ENCODE data around the gene RAB31. TPM values are rescaled to one million over a fixed set of nuclear protein-coding genes. Genes with fewer than 3 reads are reported as not detected.

Gene RAB31
- total RNA-seq, 2 donors from 2014 or later, result 4.7 to 16.0 TPM

DNA sequence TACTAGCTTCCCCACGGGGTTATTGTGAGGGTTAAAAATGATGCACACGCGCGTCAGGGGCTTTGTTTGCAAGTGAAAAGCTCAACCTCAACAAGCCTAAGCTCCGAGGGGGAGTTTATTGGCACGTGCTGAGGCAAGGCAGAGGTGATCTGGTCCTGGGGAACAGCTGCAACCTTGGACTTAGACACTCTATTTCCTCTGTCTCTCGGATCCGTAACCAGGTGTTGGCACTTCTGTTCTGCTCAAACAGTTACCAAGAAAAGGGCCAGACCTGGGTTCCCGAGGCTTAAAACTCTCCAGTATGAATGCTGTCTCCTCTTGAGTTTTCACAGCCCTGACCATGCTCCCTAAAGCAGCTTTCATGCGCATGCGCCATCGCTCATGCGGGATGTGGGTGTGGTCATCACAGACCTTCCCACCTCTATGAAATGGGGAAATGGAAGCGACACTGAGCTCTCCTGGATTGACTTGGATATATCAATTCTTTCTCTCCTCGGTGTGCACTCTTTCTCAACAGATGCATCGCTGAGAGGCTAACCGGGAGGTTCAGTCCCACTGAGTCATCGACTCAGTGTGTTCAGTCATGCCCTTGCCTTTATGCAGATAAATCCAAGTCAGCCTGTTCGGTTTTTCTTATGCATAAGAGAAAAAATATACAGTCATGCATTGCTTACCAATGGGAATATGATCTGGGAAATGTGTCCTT, 19.9 kb upstream of the RAB31 start:
- intact Hi-C loops (cut with DNase I), result no loop called here
- DNase-seq, result no peak
- TF ChIP-seq, protein P1, sequence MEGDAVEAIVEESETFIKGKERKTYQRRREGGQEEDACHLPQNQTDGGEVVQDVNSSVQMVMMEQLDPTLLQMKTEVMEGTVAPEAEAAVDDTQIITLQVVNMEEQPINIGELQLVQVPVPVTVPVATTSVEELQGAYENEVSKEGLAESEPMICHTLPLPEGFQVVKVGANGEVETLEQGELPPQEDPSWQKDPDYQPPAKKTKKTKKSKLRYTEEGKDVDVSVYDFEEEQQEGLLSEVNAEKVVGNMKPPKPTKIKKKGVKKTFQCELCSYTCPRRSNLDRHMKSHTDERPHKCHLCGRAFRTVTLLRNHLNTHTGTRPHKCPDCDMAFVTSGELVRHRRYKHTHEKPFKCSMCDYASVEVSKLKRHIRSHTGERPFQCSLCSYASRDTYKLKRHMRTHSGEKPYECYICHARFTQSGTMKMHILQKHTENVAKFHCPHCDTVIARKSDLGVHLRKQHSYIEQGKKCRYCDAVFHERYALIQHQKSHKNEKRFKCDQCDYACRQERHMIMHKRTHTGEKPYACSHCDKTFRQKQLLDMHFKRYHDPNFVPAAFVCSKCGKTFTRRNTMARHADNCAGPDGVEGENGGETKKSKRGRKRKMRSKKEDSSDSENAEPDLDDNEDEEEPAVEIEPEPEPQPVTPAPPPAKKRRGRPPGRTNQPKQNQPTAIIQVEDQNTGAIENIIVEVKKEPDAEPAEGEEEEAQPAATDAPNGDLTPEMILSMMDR (IDR thresholded peaks at IDR 0.05), result no peak
- H3K27me3 ChIP-seq, result no peaks in the 10 kb centered on the region
- H3K4me1 ChIP-seq, result no peaks in the 10 kb centered on the region
- no peak overlapping the region for H3K4me3 ChIP-seq
- H3K9me3 ChIP-seq, result no peaks in the 10 kb centered on the region
- H3K36me3 ChIP-seq, result no peaks in the 10 kb centered on the region
- H3K27ac ChIP-seq, result no peak overlapping the region
- no peak overlapping the region for H3K9ac ChIP-seq (ENCODE audit: low read depth in 2 of 2, low read length in 2 of 2)

DNA sequence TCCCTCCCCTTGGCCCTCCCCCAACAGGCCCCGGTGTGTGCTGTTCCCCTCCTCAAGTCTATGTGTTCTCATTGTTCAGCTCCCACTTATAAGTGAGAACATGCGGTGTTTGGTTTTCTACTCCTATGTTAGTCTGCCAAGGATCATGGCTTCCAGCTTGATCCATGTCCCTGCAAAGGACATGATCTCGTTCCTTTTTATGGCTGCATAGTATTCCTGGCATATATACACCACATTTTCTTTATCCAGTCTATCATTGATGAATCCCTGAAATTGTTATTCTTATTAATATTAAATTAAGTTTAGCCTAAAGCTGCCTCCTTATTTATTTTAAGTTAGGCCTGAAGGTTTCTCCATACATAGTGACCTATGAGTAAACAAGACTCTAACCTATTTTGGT, 18.8 kb upstream of the RAB31 start:
- intact Hi-C loops (cut with DNase I), result no loop called here
- no peaks in the 10 kb centered on the region for H3K36me3 ChIP-seq
- H3K9ac ChIP-seq (ENCODE audit: low read depth in 2 of 2, low read length in 2 of 2), result no peak overlapping the region
- no peak overlapping the region for H3K4me3 ChIP-seq
- no peaks in the 10 kb centered on the region for H3K4me1 ChIP-seq
- H3K27me3 ChIP-seq, result no peaks in the 10 kb centered on the region
- TF ChIP-seq, protein P1 (IDR thresholded peaks at IDR 0.05), result no peak
- H3K9me3 ChIP-seq, result no peaks in the 10 kb centered on the region
- no peak for DNase-seq
- no peak overlapping the region for H3K27ac ChIP-seq

DNA sequence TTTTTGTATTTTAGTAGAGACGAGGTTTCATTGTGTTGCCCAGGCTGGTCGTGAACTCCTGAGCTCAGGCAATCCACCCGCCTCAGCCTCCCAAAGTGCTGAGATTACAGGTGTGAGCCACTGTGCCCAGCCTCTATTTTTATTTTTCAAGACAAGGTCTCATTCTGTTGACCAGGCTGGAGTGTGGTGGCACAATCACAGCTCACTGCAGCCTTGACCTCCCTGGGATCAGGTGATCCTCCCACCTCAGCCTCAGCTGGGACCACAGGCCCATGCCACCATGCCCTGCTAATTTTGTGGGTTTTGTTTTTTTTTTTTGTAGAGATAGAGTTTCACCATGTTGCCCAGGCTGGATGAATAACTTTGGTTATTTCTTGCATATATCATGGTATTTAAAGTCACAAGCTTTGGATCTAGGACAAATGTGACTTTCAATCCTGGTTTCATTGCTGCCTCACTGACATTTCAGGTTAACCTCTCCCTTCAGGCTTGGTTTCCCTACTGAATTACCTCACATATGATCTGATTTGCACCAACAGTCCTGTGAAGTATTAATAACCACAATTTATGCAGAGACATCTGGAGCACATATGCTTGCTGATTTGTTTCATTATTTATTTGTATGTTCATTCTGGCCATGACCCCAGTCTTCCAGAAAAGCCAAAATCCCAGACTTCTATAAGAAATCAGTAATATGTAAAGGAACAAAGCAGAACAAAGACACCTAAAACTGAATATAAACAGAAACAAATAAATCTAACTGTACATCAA, 17.5 kb upstream of the RAB31 start:
- Histone ChIP-seq H3K9me3 (no peaks in the 10 kb centered on the region), H3K9ac (ENCODE audit: low read depth in 2 of 2, low read length in 2 of 2) (no peak overlapping the region), H3K4me3 (no peak overlapping the region), H3K27ac (no peak overlapping the region), H3K27me3 (no peaks in the 10 kb centered on the region), H3K36me3 (no peaks in the 10 kb centered on the region), H3K4me1 (no peaks in the 10 kb centered on the region)
- no peak for DNase-seq
- TF ChIP-seq, protein P1 (IDR thresholded peaks at IDR 0.05), result no peak
- intact Hi-C loops (cut with DNase I), result no loop called here

DNA sequence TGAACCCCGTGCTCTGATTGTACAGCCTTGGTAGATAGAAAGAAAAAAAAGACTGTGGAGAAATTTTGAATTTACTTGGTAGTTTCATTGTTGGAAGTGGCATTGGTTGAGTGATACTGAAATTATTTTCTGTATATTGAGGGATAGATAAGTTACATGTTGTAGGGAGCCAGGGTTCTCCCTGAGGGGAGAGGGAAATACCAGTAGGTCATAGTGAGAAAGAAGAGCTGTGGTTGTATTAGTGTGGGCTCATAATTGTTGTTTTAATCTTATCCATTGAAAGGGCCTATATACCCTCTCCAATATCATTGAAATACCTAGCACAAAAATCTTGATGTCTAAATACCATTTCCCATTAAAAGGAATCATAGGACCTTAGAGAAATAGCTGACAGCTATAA, 16.9 kb upstream of the RAB31 start:
- Histone ChIP-seq H3K36me3 (no peaks in the 10 kb centered on the region), H3K27me3 (no peaks in the 10 kb centered on the region), H3K27ac (no peak overlapping the region), H3K9ac (ENCODE audit: low read depth in 2 of 2, low read length in 2 of 2) (no peak overlapping the region), H3K4me1 (no peaks in the 10 kb centered on the region), H3K9me3 (no peaks in the 10 kb centered on the region), H3K4me3 (no peak overlapping the region)
- DNase-seq, result no peak
- TF ChIP-seq, protein P1 (IDR thresholded peaks at IDR 0.05), result no peak
- intact Hi-C loops (cut with DNase I), result no loop called here

DNA sequence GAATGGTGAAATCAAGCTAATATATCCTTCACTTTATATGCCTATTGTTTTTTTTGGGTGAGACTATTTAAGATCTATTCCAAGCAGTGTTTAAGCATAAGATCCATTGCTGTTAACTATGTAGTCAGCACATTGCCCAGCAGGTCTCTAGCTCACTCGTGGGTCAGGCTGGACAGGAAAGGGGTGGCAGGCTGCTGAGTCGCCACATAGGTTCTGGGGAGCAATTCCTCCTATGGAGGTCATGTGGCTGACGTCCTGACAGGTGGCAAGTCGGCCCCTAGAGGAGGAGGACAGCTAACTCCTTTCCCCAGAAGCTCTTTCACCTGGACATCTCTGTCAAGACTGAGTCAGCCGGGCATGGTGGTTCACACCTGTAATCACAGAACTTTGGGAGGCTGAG, 13.9 kb upstream of the RAB31 start:
- intact Hi-C loops (cut with DNase I), result no loop called here

More for the DNA sequence above, 13.9 kb upstream of the RAB31 start:
- Histone ChIP-seq H3K4me1 (no peaks in the 10 kb centered on the region), H3K27me3 (no peaks in the 10 kb centered on the region), H3K9me3 (no peaks in the 10 kb centered on the region), H3K36me3 (no peaks in the 10 kb centered on the region), H3K4me3 (no peak overlapping the region), H3K27ac (no peak overlapping the region), H3K9ac (ENCODE audit: low read depth in 2 of 2, low read length in 2 of 2) (no peak overlapping the region)
- no peak for DNase-seq
- TF ChIP-seq, protein P1 (IDR thresholded peaks at IDR 0.05), result no peak

All from colonic mucosa (tissue), 4 donors.